ENCODE data around the gene DMRT1.
"Not testable (repeated sequence)": the region's sequence is repeated elsewhere in the genome, so short reads cannot be mapped to it uniquely, and the experiment has no call there.

Gene DMRT1

GRCh38 chr9:826500-827280 is 14.8 kb upstream of the DMRT1 start:
- Histone ChIP-seq H3K36me3 (ENCODE audit: insufficient read depth, low read length) (no peaks in the 10 kb centered on the region), H3K4me1 (ENCODE audit: insufficient read depth, low read length) (no peaks in the 10 kb centered on the region), H2AFZ (ENCODE audit: low read depth, low read length) (no peak overlapping the region), H3K9me3 (ENCODE audit: low read length) (no peaks in the 10 kb centered on the region), H3K27me3 (ENCODE audit: insufficient read depth, low read length) (no peaks in the 10 kb centered on the region), H3K4me3 (ENCODE audit: low read length) (no peak overlapping the region)

DNA sequence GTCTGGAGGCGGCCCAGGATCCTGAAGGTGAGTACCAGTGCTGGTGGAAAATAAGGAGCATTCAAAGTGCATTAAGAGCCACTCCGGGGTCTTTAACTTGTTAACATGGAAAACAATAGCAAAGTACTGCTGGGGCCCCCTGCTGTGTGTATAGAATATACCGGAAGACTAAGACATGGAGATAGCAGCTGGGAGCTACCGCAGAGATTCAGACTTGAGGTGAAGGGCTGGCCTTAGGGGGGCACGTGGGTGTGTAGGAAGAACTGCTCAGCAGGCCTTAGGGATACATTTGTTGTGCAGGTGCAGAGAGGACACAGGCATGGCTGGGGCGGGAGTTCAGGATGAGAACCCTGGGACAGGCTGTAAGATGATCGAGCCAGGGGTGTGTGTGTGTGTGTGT is 1.2 kb upstream of the DMRT1 start:
- H3K4me1 ChIP-seq (ENCODE audit: insufficient read depth, low read length), result no peaks in the 10 kb centered on the region
- H3K27me3 ChIP-seq (ENCODE audit: insufficient read depth, low read length), result peaks cover 48% of the 10 kb centered on the region
- H3K36me3 ChIP-seq (ENCODE audit: insufficient read depth, low read length), result no peaks in the 10 kb centered on the region
- no peak overlapping the region for H3K4me3 ChIP-seq (ENCODE audit: low read length)
- no peak overlapping the region for H2AFZ ChIP-seq (ENCODE audit: low read depth, low read length)
- no peaks in the 10 kb centered on the region for H3K9me3 ChIP-seq (ENCODE audit: low read length)

GRCh38 chr9:842635-843426 is 1.3 kb downstream of the DMRT1 start:
- H3K27me3 ChIP-seq (ENCODE audit: insufficient read depth, low read length), result peaks cover 65% of the 10 kb centered on the region

DNA sequence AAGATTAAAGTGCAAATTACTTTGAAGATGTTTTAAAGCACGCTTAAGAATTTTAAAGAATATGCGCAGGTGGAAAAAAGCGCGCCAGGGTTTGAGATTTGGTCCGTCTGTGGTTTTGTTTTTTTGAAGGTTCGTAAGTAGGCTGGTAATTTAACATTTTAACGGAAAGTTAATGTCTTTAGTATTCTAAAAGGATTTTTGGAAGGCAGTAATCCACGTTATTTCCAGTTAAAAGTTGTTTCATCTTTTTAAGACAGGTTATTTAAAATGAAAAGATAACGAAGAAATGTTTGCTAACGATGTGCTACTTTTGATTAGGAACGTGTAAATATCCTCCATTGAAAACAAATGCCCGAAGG is 1.9 kb downstream of the DMRT1 start:
- no peak overlapping the region for H3K4me3 ChIP-seq (ENCODE audit: low read length)
- H3K4me1 ChIP-seq (ENCODE audit: insufficient read depth, low read length), result no peaks in the 10 kb centered on the region
- no peaks in the 10 kb centered on the region for H3K36me3 ChIP-seq (ENCODE audit: insufficient read depth, low read length)
- no peak overlapping the region for H2AFZ ChIP-seq (ENCODE audit: low read depth, low read length)
- peaks cover 65% of the 10 kb centered on the region for H3K27me3 ChIP-seq (ENCODE audit: insufficient read depth, low read length)
- no peaks in the 10 kb centered on the region for H3K9me3 ChIP-seq (ENCODE audit: low read length)

More at GRCh38 chr9:842635-843426, 1.3 kb downstream of the DMRT1 start:
- no peak overlapping the region for H2AFZ ChIP-seq (ENCODE audit: low read depth, low read length)
- H3K4me3 ChIP-seq (ENCODE audit: low read length), result no peak overlapping the region
- no peaks in the 10 kb centered on the region for H3K4me1 ChIP-seq (ENCODE audit: insufficient read depth, low read length)
- H3K9me3 ChIP-seq (ENCODE audit: low read length), result no peaks in the 10 kb centered on the region
- no peaks in the 10 kb centered on the region for H3K36me3 ChIP-seq (ENCODE audit: insufficient read depth, low read length)

DNA sequence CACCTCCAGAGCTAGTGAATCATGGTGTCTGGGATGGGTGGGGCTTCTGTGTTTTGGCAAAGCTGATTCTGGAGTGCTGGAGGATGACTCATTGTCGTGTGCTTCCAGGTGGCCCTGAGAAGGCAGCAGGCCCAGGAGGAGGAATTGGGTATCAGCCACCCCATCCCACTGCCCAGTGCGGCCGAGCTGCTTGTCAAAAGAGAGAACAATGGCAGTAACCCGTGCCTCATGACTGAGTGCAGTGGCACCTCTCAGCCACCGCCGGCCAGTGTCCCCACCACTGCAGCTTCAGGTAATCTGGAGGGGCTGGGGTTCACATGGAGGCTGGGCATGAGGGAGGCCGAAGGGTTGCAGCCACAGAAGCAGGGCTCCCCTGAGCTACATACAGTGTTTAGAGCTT is 5.4 kb downstream of the DMRT1 start:
- Histone ChIP-seq H3K9me3 (ENCODE audit: low read length) (no peaks in the 10 kb centered on the region), H3K36me3 (ENCODE audit: insufficient read depth, low read length) (no peaks in the 10 kb centered on the region), H3K4me1 (ENCODE audit: insufficient read depth, low read length) (no peaks in the 10 kb centered on the region), H3K27me3 (ENCODE audit: insufficient read depth, low read length) (peaks cover 45% of the 10 kb centered on the region), H3K4me3 (ENCODE audit: low read length) (no peak overlapping the region), H2AFZ (ENCODE audit: low read depth, low read length) (no peak overlapping the region)

DNA sequence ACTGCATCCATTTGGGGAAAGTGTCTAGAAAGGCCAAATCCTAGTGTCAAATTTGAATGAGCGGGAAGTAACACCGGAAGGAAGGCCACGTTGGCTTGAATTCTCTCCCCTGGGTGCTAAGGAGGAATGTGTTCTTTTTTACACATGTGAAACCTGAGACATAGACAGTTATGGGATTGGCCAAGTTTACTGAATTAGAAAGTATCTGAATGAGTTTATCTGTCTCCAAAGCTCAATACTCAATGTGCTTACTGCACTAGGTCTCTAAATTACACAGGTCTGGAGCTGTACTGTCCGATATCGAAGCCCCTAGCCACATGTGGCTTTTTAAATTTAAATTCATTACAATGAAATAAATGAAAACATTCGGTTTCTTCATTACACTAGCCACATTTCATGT is 6.0 kb downstream of the DMRT1 start:
- Histone ChIP-seq H3K36me3 (ENCODE audit: insufficient read depth, low read length) (no peaks in the 10 kb centered on the region), H2AFZ (ENCODE audit: low read depth, low read length) (no peak overlapping the region), H3K9me3 (ENCODE audit: low read length) (no peaks in the 10 kb centered on the region), H3K27me3 (ENCODE audit: insufficient read depth, low read length) (peaks cover 42% of the 10 kb centered on the region), H3K4me1 (ENCODE audit: insufficient read depth, low read length) (no peaks in the 10 kb centered on the region), H3K4me3 (ENCODE audit: low read length) (no peak overlapping the region)

- peaks cover 24% of the 10 kb centered on the region for H3K27me3 ChIP-seq (ENCODE audit: insufficient read depth, low read length)
- H3K9me3 ChIP-seq (ENCODE audit: low read length), result no peaks in the 10 kb centered on the region
- no peak overlapping the region for H3K4me3 ChIP-seq (ENCODE audit: low read length)
These were observed 7.9 kb downstream of the DMRT1 start for GRCh38 chr9:849431-849830.

DNA sequence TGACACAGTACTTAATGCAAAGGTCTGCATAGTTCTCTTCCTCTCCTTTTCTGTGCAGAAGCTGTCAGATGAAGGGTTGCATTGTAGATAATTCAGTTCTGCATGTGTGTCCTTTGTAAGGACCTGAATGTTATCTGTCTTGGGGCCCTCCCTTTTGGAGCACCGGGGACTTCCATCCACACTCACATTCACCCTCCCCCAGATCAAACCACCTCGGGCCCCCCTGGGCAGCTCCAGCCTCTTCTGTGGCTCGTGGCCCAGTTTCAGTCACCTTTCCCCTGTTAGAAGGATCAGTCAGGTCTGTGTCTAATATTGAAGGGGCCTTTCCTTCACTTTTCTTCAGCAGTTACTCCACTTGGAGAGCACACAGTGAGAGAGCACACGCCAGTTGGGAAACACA is 11.0 kb downstream of the DMRT1 start:
- Histone ChIP-seq H2AFZ (ENCODE audit: low read depth, low read length) (no peak overlapping the region), H3K27me3 (ENCODE audit: insufficient read depth, low read length) (peaks cover 5% of the 10 kb centered on the region), H3K9me3 (ENCODE audit: low read length) (no peaks in the 10 kb centered on the region)

More at GRCh38 chr9:849431-849830, 7.9 kb downstream of the DMRT1 start:
- Histone ChIP-seq H3K36me3 (ENCODE audit: insufficient read depth, low read length) (no peaks in the 10 kb centered on the region), H3K4me1 (ENCODE audit: insufficient read depth, low read length) (no peaks in the 10 kb centered on the region), H2AFZ (ENCODE audit: low read depth, low read length) (no peak overlapping the region)

DNA sequence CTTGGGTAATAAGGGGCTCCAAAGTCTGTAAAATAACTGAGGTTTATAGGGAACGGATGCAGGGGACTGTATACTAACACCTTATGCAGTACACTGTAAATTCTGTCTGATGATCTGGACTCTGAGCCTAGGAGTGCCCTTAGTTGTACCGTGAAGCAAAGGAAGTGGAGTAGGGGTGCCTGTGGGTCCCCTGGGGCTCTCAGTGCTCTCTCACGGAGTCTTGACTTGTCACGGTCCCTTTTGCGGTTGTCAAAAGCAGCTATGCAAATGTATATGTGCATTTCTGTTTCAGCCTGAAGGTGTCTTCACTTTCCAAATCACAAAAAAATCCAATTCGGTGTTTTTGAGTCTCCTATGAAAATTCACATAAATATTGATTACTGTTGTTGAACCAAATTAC is 17.8 kb downstream of the DMRT1 start:
- Histone ChIP-seq H3K4me3 (ENCODE audit: low read length) (no peak overlapping the region), H3K4me1 (ENCODE audit: insufficient read depth, low read length) (no peaks in the 10 kb centered on the region), H3K9me3 (ENCODE audit: low read length) (peaks cover 2% of the 10 kb centered on the region), H3K27me3 (ENCODE audit: insufficient read depth, low read length) (no peaks in the 10 kb centered on the region), H2AFZ (ENCODE audit: low read depth, low read length) (no peak overlapping the region), H3K36me3 (ENCODE audit: insufficient read depth, low read length) (no peaks in the 10 kb centered on the region)

More for the DNA sequence above, 11.0 kb downstream of the DMRT1 start:
- no peaks in the 10 kb centered on the region for H3K36me3 ChIP-seq (ENCODE audit: insufficient read depth, low read length)
- H3K4me1 ChIP-seq (ENCODE audit: insufficient read depth, low read length), result no peaks in the 10 kb centered on the region
- H3K4me3 ChIP-seq (ENCODE audit: low read length), result no peak overlapping the region

DNA sequence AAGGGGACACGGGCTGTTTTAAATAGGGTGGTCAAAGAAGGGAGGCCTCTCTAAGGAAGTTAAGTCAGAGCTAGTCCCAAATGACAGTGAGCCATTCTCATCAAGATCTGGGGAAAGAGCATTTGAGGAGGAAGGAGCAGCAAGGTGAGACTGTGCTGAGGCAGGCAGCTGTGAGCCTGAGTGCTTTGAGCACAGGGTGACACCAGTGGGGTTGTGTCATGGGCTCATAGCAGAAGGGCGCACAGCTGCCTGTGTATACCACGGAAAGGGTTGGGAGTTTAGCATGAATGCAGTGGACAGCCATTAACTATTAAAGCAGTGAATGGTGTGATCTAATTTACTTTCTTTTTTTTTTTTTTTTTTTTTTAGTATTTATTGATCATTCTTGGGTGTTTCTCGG is 19.2 kb downstream of the DMRT1 start:
- Histone ChIP-seq H3K4me3 (ENCODE audit: low read length) (no peak overlapping the region), H3K27me3 (ENCODE audit: insufficient read depth, low read length) (no peaks in the 10 kb centered on the region), H3K36me3 (ENCODE audit: insufficient read depth, low read length) (no peaks in the 10 kb centered on the region), H3K4me1 (ENCODE audit: insufficient read depth, low read length) (no peaks in the 10 kb centered on the region), H2AFZ (ENCODE audit: low read depth, low read length) (no peak overlapping the region), H3K9me3 (ENCODE audit: low read length) (peaks cover 2% of the 10 kb centered on the region)

GRCh38 chr9:861525-861924 is 20.0 kb downstream of the DMRT1 start:
- H2AFZ ChIP-seq (ENCODE audit: low read depth, low read length); H3K36me3 ChIP-seq (ENCODE audit: insufficient read depth, low read length); H3K4me1 ChIP-seq (ENCODE audit: insufficient read depth, low read length); H3K4me3 ChIP-seq (ENCODE audit: low read length); H3K27me3 ChIP-seq (ENCODE audit: insufficient read depth, low read length); H3K9me3 ChIP-seq (ENCODE audit: low read length): not testable (repeated sequence)

- Histone ChIP-seq H3K4me3 (ENCODE audit: low read length) (no peak overlapping the region), H2AFZ (ENCODE audit: low read depth, low read length) (no peak overlapping the region), H3K9me3 (ENCODE audit: low read length) (no peaks in the 10 kb centered on the region), H3K27me3 (ENCODE audit: insufficient read depth, low read length) (peaks cover 2% of the 10 kb centered on the region), H3K4me1 (ENCODE audit: insufficient read depth, low read length) (no peaks in the 10 kb centered on the region), H3K36me3 (ENCODE audit: insufficient read depth, low read length) (no peaks in the 10 kb centered on the region)
These were observed 33.8 kb downstream of the DMRT1 start for GRCh38 chr9:875119-875962.

GRCh38 chr9:876425-876824 is 34.9 kb downstream of the DMRT1 start:
- peaks cover 2% of the 10 kb centered on the region for H3K27me3 ChIP-seq (ENCODE audit: insufficient read depth, low read length)
- no peak overlapping the region for H3K4me3 ChIP-seq (ENCODE audit: low read length)
- H3K9me3 ChIP-seq (ENCODE audit: low read length), result no peaks in the 10 kb centered on the region
- no peak overlapping the region for H2AFZ ChIP-seq (ENCODE audit: low read depth, low read length)
- H3K4me1 ChIP-seq (ENCODE audit: insufficient read depth, low read length), result no peaks in the 10 kb centered on the region
- H3K36me3 ChIP-seq (ENCODE audit: insufficient read depth, low read length), result no peaks in the 10 kb centered on the region
